ENCODE measurements around the gene CADPS. TPM values are rescaled to one million over a fixed set of nuclear protein-coding genes. Genes with fewer than 3 reads are reported as not detected.

The CADPS gene
- total RNA-seq, 3 donors from 2014 or later (not counting 1 experiment from before 2014, with no cell fraction given) = not detected

DNA sequence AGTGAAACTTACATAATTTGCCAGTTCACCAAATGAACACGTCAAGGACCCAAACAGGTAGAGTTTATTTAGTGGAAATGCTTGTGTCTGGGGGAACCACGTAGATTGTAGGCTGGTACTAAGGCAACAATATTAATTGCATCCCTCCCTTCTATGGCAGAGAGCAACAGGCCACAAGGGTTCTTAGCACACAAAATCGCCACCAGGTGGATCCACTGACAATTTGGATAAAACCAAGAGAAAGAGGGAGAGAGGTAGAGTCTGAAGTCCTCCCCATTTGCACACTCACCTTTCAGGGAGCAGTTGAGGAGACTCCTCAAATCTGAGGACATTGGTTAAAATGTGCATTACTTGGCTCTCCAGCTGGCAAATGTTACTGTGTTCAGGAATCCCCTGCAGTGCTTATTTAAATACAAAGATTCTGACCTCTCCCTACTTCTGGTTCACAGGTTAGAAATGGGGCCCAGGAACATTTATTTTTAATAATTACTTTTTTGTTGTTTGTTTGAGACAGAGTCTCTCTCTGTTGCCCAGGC is 320.9 kb downstream of the CADPS start:
- Histone ChIP-seq H3K4me3 (ENCODE audit: low read length) (no peak overlapping the region), H3K27ac (ENCODE audit: low read length) (no peak overlapping the region), H3K27me3 (ENCODE audit: control insufficient read depth, insufficient read depth, low read length) (no peaks in the 10 kb centered on the region), H3K4me1 (ENCODE audit: control insufficient read depth, insufficient read depth, low read length) (no peaks in the 10 kb centered on the region), H3K9me3 (ENCODE audit: control insufficient read depth, insufficient read depth, low read length) (no peaks in the 10 kb centered on the region), H3K36me3 (ENCODE audit: control insufficient read depth, insufficient read depth, low read length) (no peaks in the 10 kb centered on the region)
- H3K4me3 Mint-ChIP-seq = no peak overlapping the region
- ATAC-seq = no peak
- no peaks in the 10 kb centered on the region for H3K36me3 Mint-ChIP-seq
- TF ChIP-seq CTCF (IDR thresholded peaks at IDR 0.05) = no peak
- H3K9me3 Mint-ChIP-seq = peaks cover 4 to 9% of the 10 kb centered on the region in 2 donors
- intact Hi-C loops (cut with micrococcal nuclease) = no loop called here
- H3K27me3 Mint-ChIP-seq (ENCODE audit: low read depth in 2 of 2) = no peaks in the 10 kb centered on the region
- WGBS (ENCODE audit: insufficient coverage) = 89% methylated on average over 1 of the region's 3 CpGs
- no peaks in the 10 kb centered on the region for H3K4me1 Mint-ChIP-seq
- DNase-seq = no peak
- H3K27ac Mint-ChIP-seq = no peak overlapping the region

DNA sequence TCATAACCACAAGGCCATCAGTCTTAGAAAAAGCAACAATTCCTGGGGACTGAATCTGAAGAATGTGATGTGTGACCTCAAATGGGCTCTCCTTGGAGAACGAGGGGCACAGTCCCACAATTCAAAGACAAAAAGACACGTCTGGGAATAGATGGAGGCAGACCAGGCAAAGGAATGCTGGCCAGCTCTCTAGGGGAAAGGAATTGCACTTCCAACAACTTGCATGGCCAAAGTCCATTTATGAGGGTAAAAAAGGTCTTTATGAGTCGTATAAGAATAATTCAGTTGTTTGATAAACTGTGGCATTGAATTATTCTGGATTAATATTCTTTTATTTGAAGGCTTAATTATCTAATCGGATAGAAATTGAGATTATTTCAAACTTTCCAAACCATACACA is 321.4 kb downstream of the CADPS start:
- no peak overlapping the region for H3K27ac Mint-ChIP-seq
- no peaks in the 10 kb centered on the region for H3K27me3 ChIP-seq (ENCODE audit: control insufficient read depth, insufficient read depth, low read length)
- H3K4me3 ChIP-seq (ENCODE audit: low read length) = no peak overlapping the region
- H3K27ac ChIP-seq (ENCODE audit: low read length) = no peak overlapping the region
- H3K36me3 Mint-ChIP-seq = no peaks in the 10 kb centered on the region
- H3K9me3 Mint-ChIP-seq = peaks cover 4 to 10% of the 10 kb centered on the region in 2 donors
- H3K9me3 ChIP-seq (ENCODE audit: control insufficient read depth, insufficient read depth, low read length) = no peaks in the 10 kb centered on the region
- no peaks in the 10 kb centered on the region for H3K4me1 ChIP-seq (ENCODE audit: control insufficient read depth, insufficient read depth, low read length)
- H3K36me3 ChIP-seq (ENCODE audit: control insufficient read depth, insufficient read depth, low read length) = no peaks in the 10 kb centered on the region
- WGBS (ENCODE audit: insufficient coverage) = 79% methylated on average over 3 of the region's 4 CpGs
- intact Hi-C loops (cut with micrococcal nuclease) = no loop called here
- no peak for DNase-seq
- no peaks in the 10 kb centered on the region for H3K27me3 Mint-ChIP-seq (ENCODE audit: low read depth in 2 of 2)
- TF ChIP-seq CTCF (IDR thresholded peaks at IDR 0.05) = no peak
- no peaks in the 10 kb centered on the region for H3K4me1 Mint-ChIP-seq
- ATAC-seq = no peak
- no peak overlapping the region for H3K4me3 Mint-ChIP-seq

- Histone ChIP-seq H3K9me3 (ENCODE audit: control insufficient read depth, insufficient read depth, low read length) (no peaks in the 10 kb centered on the region), H3K36me3 (ENCODE audit: control insufficient read depth, insufficient read depth, low read length) (no peaks in the 10 kb centered on the region), H3K4me3 (ENCODE audit: low read length) (no peak overlapping the region), H3K27me3 (ENCODE audit: control insufficient read depth, insufficient read depth, low read length) (no peaks in the 10 kb centered on the region), H3K4me1 (ENCODE audit: control insufficient read depth, insufficient read depth, low read length) (no peaks in the 10 kb centered on the region), H3K27ac (ENCODE audit: low read length) (no peak overlapping the region)
- no peak overlapping the region for H3K4me3 Mint-ChIP-seq
- intact Hi-C loops (cut with micrococcal nuclease) = no loop called here
- TF ChIP-seq CTCF (IDR thresholded peaks at IDR 0.05) = no peak
- DNase-seq (no peak), ATAC-seq (no peak)
- H3K4me1 Mint-ChIP-seq = no peaks in the 10 kb centered on the region
- no peak overlapping the region for H3K27ac Mint-ChIP-seq
- no peaks in the 10 kb centered on the region for H3K27me3 Mint-ChIP-seq (ENCODE audit: low read depth in 2 of 2)
- no peaks in the 10 kb centered on the region for H3K36me3 Mint-ChIP-seq
- H3K9me3 Mint-ChIP-seq = peaks cover 4 to 11% of the 10 kb centered on the region in 2 donors
- WGBS (ENCODE audit: insufficient coverage) = 84% methylated on average over 2 of the region's 2 CpGs
Observed at GRCh38 chr3:62551556-62551955, 323.7 kb downstream of the CADPS start.

GRCh38 chr3:62550439-62550838 is 324.8 kb downstream of the CADPS start:
- no peaks in the 10 kb centered on the region for H3K36me3 Mint-ChIP-seq
- TF ChIP-seq CTCF (IDR thresholded peaks at IDR 0.05) = no peak
- H3K27ac ChIP-seq (ENCODE audit: low read length) = no peak overlapping the region
- H3K4me1 Mint-ChIP-seq = no peaks in the 10 kb centered on the region
- 79% methylated on average over 5 of the region's 5 CpGs for WGBS (ENCODE audit: insufficient coverage)
- DNase-seq (no peak), ATAC-seq (no peak)
- H3K4me1 ChIP-seq (ENCODE audit: control insufficient read depth, insufficient read depth, low read length) = no peaks in the 10 kb centered on the region
- H3K9me3 ChIP-seq (ENCODE audit: control insufficient read depth, insufficient read depth, low read length) = no peaks in the 10 kb centered on the region
- H3K27ac Mint-ChIP-seq = no peak overlapping the region
- no peaks in the 10 kb centered on the region for H3K27me3 Mint-ChIP-seq (ENCODE audit: low read depth in 2 of 2)
- H3K36me3 ChIP-seq (ENCODE audit: control insufficient read depth, insufficient read depth, low read length) = no peaks in the 10 kb centered on the region
- no peaks in the 10 kb centered on the region for H3K27me3 ChIP-seq (ENCODE audit: control insufficient read depth, insufficient read depth, low read length)
- no peak overlapping the region for H3K4me3 ChIP-seq (ENCODE audit: low read length)
- no peak overlapping the region for H3K4me3 Mint-ChIP-seq
- intact Hi-C loops (cut with micrococcal nuclease) = no loop called here
- H3K9me3 Mint-ChIP-seq = peaks cover 4 to 11% of the 10 kb centered on the region in 2 donors

All from natural killer cell (primary cell).